ENCODE results near the gene CELSR1. TPM values are rescaled to one million over a fixed set of nuclear protein-coding genes. Genes with fewer than 3 reads are reported as not detected.

CELSR1 gene
- total RNA-seq, 3 donors from 2014 or later = 0.96 to 36.7 (median 21.2) TPM

- H3K27me3 ChIP-seq = no peaks in the 10 kb centered on the region
- no peaks in the 10 kb centered on the region for H3K4me1 ChIP-seq
- H3K27ac ChIP-seq = no peak overlapping the region
- no peaks in the 10 kb centered on the region for H3K36me3 ChIP-seq
- intact Hi-C loops (cut with DNase I; ENCODE audit: low total_unique reads) = no loop called here
- peaks cover 7 to 9% of the 10 kb centered on the region in 2 donors for H3K9me3 ChIP-seq
- H3K4me3 ChIP-seq = no peak overlapping the region
- no peak for DNase-seq (ENCODE audit: low spot score in 2 of 2)
- no peak for TF ChIP-seq POLR2AphosphoS5 (IDR thresholded peaks at IDR 0.05)
- TF ChIP-seq POLR2A (IDR thresholded peaks at IDR 0.05) = no peak
- TF ChIP-seq CTCF (IDR thresholded peaks at IDR 0.05) = no peak
Observed at GRCh38 chr22:46379066-46379930, 158.1 kb downstream of the CELSR1 start.

GRCh38 chr22:46378426-46379065, 158.9 kb downstream of the CELSR1 start:
- H3K4me1 ChIP-seq = no peaks in the 10 kb centered on the region
- TF ChIP-seq POLR2A (IDR thresholded peaks at IDR 0.05) = no peak
- TF ChIP-seq POLR2AphosphoS5 (IDR thresholded peaks at IDR 0.05) = no peak
- TF ChIP-seq CTCF (IDR thresholded peaks at IDR 0.05) = no peak
- peak overlapping the region; percentile 33 to 68 for H3K27ac ChIP-seq
- H3K4me3 ChIP-seq = no peak overlapping the region
- no peaks in the 10 kb centered on the region for H3K27me3 ChIP-seq
- peaks cover 7 to 9% of the 10 kb centered on the region in 2 donors for H3K9me3 ChIP-seq
- intact Hi-C loops (cut with DNase I; ENCODE audit: low total_unique reads) = no loop called here
- no peak for DNase-seq (ENCODE audit: low spot score in 2 of 2)
- H3K36me3 ChIP-seq = no peaks in the 10 kb centered on the region

GRCh38 chr22:46377525-46378425, 159.6 kb downstream of the CELSR1 start:
- intact Hi-C loops (cut with DNase I; ENCODE audit: low total_unique reads) = no loop called here
- H3K27ac ChIP-seq = peak overlapping the region; percentile 33 to 68
- no peaks in the 10 kb centered on the region for H3K27me3 ChIP-seq
- DNase-seq (ENCODE audit: low spot score in 2 of 2) = peak; percentile 37 to 76
- H3K4me3 ChIP-seq = no peak overlapping the region
- peaks cover 7 to 9% of the 10 kb centered on the region in 2 donors for H3K9me3 ChIP-seq
- TF ChIP-seq POLR2AphosphoS5 (IDR thresholded peaks at IDR 0.05) (no peak), POLR2A (IDR thresholded peaks at IDR 0.05) (no peak), CTCF (IDR thresholded peaks at IDR 0.05) (no peak)
- H3K4me1 ChIP-seq = no peaks in the 10 kb centered on the region
- H3K36me3 ChIP-seq = no peaks in the 10 kb centered on the region

GRCh38 chr22:46376908-46377524, 160.4 kb downstream of the CELSR1 start:
- Histone ChIP-seq H3K36me3 (no peaks in the 10 kb centered on the region), H3K4me3 (no peak overlapping the region), H3K9me3 (peaks cover 7 to 9% of the 10 kb centered on the region in 2 donors), H3K4me1 (no peaks in the 10 kb centered on the region), H3K27ac (peak overlapping the region in 1 of 2 donors; percentile 68), H3K27me3 (no peaks in the 10 kb centered on the region)
- no peak for DNase-seq (ENCODE audit: low spot score in 2 of 2)
- intact Hi-C loops (cut with DNase I; ENCODE audit: low total_unique reads) = no loop called here
- no peak for TF ChIP-seq POLR2AphosphoS5 (IDR thresholded peaks at IDR 0.05)
- no peak for TF ChIP-seq POLR2A (IDR thresholded peaks at IDR 0.05)
- no peak for TF ChIP-seq CTCF (IDR thresholded peaks at IDR 0.05)
